ENCODE data around the gene FBLN1. TPM values are rescaled to one million over a fixed set of nuclear protein-coding genes. Genes with fewer than 3 reads are reported as not detected.

The FBLN1 gene
- total RNA-seq, 1 experiment from 2014 or later, result 183 TPM

GRCh38 chr22:45650721-45651120 lies 148.0 kb downstream of the FBLN1 start:
- Mint-ChIP-seq H3K27ac (no peak overlapping the region), H3K27me3 (ENCODE audit: low read depth) (peaks cover 18% of the 10 kb centered on the region), H3K9me3 (peaks cover 4% of the 10 kb centered on the region; the same call in 1 of the 2 replicates), H3K4me3 (no peak overlapping the region), H3K36me3 (no peaks in the 10 kb centered on the region), H3K4me1 (peaks cover 4% of the 10 kb centered on the region)
- ChIA-PET CTCF (no interaction called here), POLR2A (no interaction called here)
- ATAC-seq (no peak), DNase-seq (ENCODE audit: low spot score) (no peak)
- TF ChIP-seq RELA (CRISPR knock-in tag; IDR thresholded peaks at IDR 0.05; ENCODE audit: borderline replicate concordance), result no peak
- TF ChIP-seq, protein P1, sequence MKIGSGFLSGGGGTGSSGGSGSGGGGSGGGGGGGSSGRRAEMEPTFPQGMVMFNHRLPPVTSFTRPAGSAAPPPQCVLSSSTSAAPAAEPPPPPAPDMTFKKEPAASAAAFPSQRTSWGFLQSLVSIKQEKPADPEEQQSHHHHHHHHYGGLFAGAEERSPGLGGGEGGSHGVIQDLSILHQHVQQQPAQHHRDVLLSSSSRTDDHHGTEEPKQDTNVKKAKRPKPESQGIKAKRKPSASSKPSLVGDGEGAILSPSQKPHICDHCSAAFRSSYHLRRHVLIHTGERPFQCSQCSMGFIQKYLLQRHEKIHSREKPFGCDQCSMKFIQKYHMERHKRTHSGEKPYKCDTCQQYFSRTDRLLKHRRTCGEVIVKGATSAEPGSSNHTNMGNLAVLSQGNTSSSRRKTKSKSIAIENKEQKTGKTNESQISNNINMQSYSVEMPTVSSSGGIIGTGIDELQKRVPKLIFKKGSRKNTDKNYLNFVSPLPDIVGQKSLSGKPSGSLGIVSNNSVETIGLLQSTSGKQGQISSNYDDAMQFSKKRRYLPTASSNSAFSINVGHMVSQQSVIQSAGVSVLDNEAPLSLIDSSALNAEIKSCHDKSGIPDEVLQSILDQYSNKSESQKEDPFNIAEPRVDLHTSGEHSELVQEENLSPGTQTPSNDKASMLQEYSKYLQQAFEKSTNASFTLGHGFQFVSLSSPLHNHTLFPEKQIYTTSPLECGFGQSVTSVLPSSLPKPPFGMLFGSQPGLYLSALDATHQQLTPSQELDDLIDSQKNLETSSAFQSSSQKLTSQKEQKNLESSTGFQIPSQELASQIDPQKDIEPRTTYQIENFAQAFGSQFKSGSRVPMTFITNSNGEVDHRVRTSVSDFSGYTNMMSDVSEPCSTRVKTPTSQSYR (CRISPR knock-in tag; IDR thresholded peaks at IDR 0.05), result no peak
- TF ChIP-seq, protein P2, sequence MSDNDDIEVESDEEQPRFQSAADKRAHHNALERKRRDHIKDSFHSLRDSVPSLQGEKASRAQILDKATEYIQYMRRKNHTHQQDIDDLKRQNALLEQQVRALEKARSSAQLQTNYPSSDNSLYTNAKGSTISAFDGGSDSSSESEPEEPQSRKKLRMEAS (CRISPR knock-in tag; IDR thresholded peaks at IDR 0.05), result no peak
- TF ChIP-seq ZNF121 (CRISPR knock-in tag; IDR thresholded peaks at IDR 0.05), result no peak
- no peak for TF ChIP-seq JAZF1 (CRISPR knock-in tag; IDR thresholded peaks at IDR 0.05)
- TF ChIP-seq, protein P3, sequence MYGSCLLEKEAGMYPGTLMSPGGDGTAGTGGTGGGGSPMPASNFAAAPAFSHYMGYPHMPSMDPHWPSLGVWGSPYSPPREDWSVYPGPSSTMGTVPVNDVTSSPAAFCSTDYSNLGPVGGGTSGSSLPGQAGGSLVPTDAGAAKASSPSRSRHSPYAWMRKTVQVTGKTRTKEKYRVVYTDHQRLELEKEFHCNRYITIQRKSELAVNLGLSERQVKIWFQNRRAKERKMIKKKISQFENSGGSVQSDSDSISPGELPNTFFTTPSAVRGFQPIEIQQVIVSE (CRISPR knock-in tag; IDR thresholded peaks at IDR 0.05; ENCODE audit: borderline replicate concordance), result no peak
- no peak for TF ChIP-seq PREB (CRISPR knock-in tag; IDR thresholded peaks at IDR 0.05; ENCODE audit: borderline replicate concordance)
- TF ChIP-seq FOXK1 (CRISPR knock-in tag; IDR thresholded peaks at IDR 0.05), result no peak
- TF ChIP-seq NR2C2 (CRISPR knock-in tag; IDR thresholded peaks at IDR 0.05), result no peak
- TF ChIP-seq, protein P4, sequence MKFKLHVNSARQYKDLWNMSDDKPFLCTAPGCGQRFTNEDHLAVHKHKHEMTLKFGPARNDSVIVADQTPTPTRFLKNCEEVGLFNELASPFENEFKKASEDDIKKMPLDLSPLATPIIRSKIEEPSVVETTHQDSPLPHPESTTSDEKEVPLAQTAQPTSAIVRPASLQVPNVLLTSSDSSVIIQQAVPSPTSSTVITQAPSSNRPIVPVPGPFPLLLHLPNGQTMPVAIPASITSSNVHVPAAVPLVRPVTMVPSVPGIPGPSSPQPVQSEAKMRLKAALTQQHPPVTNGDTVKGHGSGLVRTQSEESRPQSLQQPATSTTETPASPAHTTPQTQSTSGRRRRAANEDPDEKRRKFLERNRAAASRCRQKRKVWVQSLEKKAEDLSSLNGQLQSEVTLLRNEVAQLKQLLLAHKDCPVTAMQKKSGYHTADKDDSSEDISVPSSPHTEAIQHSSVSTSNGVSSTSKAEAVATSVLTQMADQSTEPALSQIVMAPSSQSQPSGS (CRISPR knock-in tag; IDR thresholded peaks at IDR 0.05; ENCODE audit: borderline replicate concordance, low read depth), result no peak
- no peak for TF ChIP-seq MYBL2 (CRISPR knock-in tag; IDR thresholded peaks at IDR 0.05)
- TF ChIP-seq, protein P5, sequence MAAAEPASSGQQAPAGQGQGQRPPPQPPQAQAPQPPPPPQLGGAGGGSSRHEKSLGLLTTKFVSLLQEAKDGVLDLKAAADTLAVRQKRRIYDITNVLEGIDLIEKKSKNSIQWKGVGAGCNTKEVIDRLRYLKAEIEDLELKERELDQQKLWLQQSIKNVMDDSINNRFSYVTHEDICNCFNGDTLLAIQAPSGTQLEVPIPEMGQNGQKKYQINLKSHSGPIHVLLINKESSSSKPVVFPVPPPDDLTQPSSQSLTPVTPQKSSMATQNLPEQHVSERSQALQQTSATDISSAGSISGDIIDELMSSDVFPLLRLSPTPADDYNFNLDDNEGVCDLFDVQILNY (CRISPR knock-in tag; IDR thresholded peaks at IDR 0.05), result no peak
- no peak for TF ChIP-seq ESRRA (CRISPR knock-in tag; IDR thresholded peaks at IDR 0.05; ENCODE audit: borderline replicate concordance)
- TF ChIP-seq GTF2I (CRISPR knock-in tag; conservative IDR thresholded peaks at IDR 0.05), result no peak

Other genes starting within 250 kb of the FBLN1 start
- 0.23 to 0.62 TPM (median 0.37 TPM) in 3 replicates for gene UPK3A, start 217.9 kb upstream of the FBLN1 start, total RNA-seq (2021)
- gene FAM118A, start 192.9 kb upstream of the FBLN1 start, total RNA-seq (2021), result 20.7 to 21.6 TPM (median 21.3 TPM) in 3 replicates
- gene SMC1B, start 89.3 kb upstream of the FBLN1 start, total RNA-seq (2021), result 0.07 to 0.18 TPM (median 0.11 TPM) in 3 replicates
- gene RIBC2, start 89.2 kb upstream of the FBLN1 start, total RNA-seq (2021), result 1.7 to 2.4 TPM (median 2.4 TPM) in 3 replicates
- 185 to 194 TPM (median 189 TPM) in 3 replicates for gene ATXN10, start 169.0 kb downstream of the FBLN1 start, total RNA-seq (2021)